Activated CD4-positive, alpha-beta T cell treated with anti-CD3 and anti-CD28 coated beads, Interleukin-2, Interleukin-6, amounts not matched to agents 100 ng/mL and 50 ng/mL, durations not matched to agents 16 hours and 8 hours (primary cell): ENCODE results near the gene CELSR1.
"Not testable (repeated sequence)": the region's sequence is repeated elsewhere in the genome, so short reads cannot be mapped to it uniquely, and the experiment has no call there.

Experiments used
- DNase-seq: peaks from one replicate; pipeline ENCODE4 v3.0.0-alpha.2; 2020

Gene CELSR1

DNA sequence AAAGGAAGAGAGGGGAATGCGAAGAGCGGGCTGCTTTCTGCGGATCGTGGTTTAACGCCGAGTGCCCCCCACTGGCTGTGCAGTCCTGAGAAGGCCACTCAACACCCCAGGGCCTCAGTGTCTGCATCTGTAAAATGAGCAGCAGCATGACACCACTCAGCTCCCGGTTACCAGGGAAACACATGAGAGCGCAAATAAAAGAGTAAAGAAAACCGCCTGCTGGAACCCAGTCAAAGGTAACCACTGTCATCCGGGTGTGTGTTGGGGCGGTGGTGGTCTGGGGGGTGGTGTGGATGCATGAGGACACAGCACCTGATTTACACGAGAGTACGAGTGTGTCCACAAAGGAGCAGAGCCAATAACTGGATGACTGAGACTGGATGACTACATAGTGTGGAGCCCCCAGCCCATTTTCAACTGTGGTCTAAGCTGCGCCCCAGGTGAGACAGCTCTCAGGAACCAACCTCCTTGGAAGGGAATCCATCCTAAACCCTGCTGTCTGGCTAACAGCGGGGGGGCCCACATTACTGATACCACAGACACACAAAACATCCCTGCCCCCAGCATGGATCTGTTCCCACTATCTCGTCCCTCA is 5.7 kb downstream of the CELSR1 start:
- no peak for DNase-seq

GRCh38 chr22:46528121-46528610 is 9.3 kb downstream of the CELSR1 start:
- DNase-seq = peak; percentile 28

GRCh38 chr22:46526244-46526839 is 11.1 kb downstream of the CELSR1 start:
- no peak for DNase-seq

- no peak for DNase-seq
Measured at GRCh38 chr22:46525389-46526243, 11.8 kb downstream of the CELSR1 start.

- DNase-seq = no peak
Measured at GRCh38 chr22:46524203-46524740, 13.1 kb downstream of the CELSR1 start.

GRCh38 chr22:46522797-46523196 is 14.6 kb downstream of the CELSR1 start:
- DNase-seq = no peak

DNA sequence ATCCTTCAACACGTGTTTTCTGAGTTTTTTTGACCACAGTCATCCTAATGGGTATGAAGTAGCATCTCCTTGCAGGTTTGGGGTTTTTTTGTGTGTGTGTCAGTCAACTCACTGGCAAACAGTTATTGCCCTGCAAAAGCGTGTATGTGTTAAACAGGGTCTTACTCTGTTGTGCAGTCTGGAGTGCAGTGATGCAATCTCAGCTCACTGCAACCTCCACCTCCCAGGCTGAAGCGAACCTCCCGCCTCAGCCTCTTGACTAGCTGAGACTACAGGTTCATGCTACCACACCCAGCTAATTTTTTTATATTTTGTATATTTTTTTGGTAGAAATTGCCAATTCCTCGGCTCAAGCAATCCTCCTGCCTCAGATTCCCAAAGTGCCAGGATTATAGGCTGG is 15.4 kb downstream of the CELSR1 start:
- no peak for DNase-seq

- DNase-seq = no peak
Measured at GRCh38 chr22:46520880-46521279, 16.5 kb downstream of the CELSR1 start.

- no peak for DNase-seq
Measured at GRCh38 chr22:46519377-46519776, 18.0 kb downstream of the CELSR1 start.

DNA sequence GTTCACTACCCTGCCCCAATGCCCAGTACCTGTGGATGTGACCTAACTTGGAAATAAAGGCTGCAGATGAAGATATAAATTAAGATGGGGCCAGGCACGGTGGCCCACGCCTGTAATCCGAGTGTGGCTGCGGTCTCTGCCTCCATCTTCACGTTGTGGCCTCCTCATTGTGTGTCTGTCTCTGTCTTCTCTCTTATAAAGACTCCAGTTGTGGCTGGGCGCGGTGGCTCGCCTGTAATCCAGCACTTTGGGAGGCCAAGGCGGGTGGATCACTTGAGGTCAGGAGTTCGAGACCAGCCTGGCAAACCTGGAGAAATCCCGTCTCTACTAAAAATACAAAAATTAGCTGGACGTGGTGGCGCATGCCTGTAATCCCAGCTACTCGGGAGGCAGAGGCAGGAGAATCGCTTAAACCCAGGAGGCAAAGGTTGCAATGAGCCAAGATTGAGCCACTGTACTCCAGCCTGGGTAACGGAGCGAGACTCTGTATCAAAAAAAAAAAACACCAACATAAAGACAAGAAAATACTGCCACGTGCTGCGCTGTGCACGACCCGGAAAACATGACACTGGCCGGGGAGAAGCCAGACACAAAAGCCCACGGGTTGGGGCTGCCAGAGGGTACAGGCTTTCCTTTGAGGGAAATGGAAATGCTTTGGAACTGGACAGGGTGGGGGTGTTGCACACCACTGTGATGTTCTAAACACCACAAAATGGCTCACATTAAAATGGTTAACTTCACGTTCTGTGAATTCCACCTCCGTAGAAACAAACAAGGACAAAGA is 18.7 kb downstream of the CELSR1 start:
- DNase-seq = no peak

- no peak for DNase-seq
Measured at GRCh38 chr22:46518038-46518437, 19.4 kb downstream of the CELSR1 start.

GRCh38 chr22:46517255-46517761 is 20.1 kb downstream of the CELSR1 start:
- no peak for DNase-seq

DNA sequence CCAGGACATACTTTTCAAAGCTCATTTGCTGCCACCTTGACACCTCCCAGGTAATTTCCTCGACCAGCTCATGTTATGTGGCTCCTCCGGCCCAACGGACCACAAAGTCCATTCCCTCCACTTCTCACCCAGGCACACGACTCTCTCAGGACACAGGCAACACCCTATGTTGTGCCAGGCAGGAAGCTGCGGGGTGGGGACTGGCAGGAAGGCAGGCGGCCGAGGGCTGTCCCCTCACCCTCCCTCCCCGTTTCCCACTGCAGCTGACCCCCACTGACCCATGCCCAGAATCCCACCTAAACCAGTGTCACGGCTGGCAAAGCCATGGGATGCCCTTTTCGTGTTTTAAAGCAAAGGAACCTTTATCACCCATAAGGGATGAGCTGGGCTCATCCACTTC is 20.8 kb downstream of the CELSR1 start:
- DNase-seq = no peak

DNA sequence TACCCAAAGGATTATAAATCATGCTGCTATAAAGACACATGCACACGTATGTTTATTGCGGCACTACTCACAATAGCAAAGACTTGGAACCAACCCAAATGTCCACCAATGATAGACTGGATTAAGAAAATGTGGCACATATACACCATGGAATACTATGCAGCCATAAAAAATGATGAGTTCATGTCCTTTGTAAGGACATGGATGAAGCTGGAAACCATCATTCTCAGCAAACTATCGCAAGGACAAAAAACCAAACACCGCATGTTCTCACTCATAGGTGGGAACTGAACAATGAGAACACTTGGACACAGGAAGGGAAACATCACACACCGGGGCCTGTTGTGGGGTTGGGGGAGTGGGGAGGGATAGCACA is 21.3 kb downstream of the CELSR1 start:
- not testable (repeated sequence) for DNase-seq

- DNase-seq = no peak
Measured at GRCh38 chr22:46515208-46516111, 22.0 kb downstream of the CELSR1 start.

GRCh38 chr22:46514592-46515207 is 22.7 kb downstream of the CELSR1 start:
- DNase-seq = no peak

DNA sequence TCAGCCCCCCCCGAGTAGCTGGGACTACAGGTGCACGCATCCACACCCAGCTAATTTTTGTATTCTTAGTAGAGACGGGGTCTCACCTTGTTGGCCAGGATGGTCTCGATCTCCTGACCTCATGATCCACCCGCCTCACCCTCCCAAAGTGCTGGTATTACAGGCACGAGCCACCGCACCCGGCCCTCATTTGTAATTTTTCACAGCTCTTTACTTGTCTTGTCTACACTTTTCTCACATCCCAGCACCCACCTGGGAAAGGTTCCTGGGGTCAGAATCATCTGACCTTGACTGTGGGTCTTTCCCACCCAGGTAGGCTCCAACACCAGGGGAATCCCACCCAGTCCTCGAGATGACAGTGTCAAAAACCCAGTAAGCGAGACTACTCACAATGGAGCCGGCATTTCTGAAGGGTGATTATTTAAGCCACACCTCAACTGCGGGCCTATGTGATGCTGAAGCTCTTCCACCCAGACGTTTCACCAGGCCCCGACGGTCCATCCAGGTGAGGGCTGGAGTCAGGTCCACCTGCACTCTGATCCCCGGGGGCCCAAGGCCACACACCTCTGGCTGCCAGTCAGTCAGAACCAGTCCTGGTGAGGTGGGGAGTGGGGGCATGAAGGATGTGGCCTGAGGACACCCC is 23.4 kb downstream of the CELSR1 start:
- no peak for DNase-seq

DNA sequence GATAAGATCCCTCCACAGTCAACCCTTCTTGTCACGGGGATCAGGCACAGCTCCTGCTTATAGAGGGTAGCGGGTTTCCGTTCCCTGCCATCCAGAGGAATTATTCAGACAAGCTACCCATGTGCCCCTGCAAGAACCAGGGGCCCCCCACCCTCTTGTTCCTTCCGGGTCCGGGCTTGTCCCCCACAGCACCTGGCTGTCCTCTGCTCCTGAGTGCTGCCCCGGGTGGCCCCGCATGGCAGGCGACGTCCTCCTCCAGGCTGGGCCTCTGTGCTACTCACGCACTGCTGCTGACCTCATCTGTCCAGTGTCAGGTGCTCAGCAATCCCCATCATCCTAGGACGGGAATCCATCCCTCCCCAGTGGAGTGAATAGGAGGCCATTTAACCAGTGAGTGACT is 24.7 kb downstream of the CELSR1 start:
- DNase-seq = no peak

DNA sequence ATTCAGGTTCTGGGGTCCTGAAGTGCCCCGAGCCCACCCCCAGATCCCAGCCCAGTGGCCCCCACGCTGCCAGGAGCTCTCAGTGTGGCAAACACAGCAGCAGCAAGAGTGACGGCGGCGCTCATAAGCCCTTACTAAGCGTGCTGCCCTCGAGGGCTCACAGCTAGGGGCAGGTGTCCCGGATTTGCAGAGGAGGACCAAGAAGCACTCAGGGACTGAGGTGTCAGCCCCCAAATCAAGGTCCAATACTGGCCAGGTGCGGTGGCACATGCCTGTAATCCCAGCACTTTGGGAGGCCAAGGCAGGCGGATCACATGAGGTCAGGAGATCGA is 25.4 kb downstream of the CELSR1 start:
- no peak for DNase-seq

DNA sequence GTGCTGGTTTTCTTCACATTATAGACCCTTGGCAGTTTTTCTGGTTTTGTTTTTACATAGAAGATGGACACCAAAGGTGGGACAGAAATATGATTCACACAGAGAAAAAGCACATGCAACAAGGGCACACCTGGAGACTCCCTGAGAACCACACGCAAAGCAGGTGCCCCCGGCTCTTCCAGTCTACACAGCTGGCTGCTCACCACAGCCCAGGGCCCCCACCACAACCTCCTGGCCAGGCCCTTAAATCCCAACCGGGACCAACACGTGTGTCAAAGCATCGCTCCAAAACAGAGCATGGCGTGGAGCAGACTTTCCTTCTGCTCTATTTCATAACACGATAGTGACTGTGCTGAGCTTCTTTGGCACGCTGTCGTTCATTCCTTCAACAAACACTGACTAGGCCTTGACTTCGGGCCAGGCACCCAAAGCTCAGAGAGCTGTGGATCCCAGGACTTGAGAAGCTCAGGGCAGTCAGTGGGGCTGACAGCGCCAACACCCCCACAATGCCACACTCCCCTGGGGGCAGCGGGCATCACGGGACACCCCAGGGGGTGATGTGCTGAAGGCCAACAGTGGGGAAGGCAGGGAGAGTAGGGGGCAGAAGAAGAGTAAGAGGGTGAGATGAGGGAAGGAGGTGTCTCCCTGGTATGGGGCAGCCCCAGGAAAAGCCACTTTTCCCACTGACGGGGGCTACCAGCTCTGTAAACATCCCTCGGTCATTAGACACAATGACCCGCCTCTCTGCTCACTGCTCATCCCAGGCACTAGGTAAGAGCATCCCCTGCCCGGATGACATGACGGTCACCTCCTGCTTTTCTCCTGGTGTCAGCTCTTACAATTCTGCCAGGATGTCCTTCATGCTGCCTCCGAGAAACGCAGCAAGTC is 26.0 kb downstream of the CELSR1 start:
- no peak for DNase-seq
